Activated B cell treated with CpG ODN at 0.5 μM for 24 hours (primary cell): Measurements from ENCODE around the gene DHRSX. TPM values are rescaled to one million over a fixed set of nuclear protein-coding genes. Genes with fewer than 3 reads are reported as not detected.
"Not testable (repeated sequence)": the region's sequence is repeated elsewhere in the genome, so short reads cannot be mapped to it uniquely, and the experiment has no call there.

Source experiments
- ATAC-seq: fragments of 200-7000 bp; cut with Tn5 transposase; one replicate; pipeline ENCODE4 v1.10.0; 2021; ENCODE audit warnings: low read depth, mild to moderate bottlenecking, moderate library complexity
- CTCF ChIA-PET: fragments of 350-600 bp; sonication (Branson Sonifier 250); formaldehyde crosslinking; loops from one replicate; lab custom pipeline; 2021; ENCODE audit warnings: antibody characterized with exemption; lab: Charles Lee
- POLR2A ChIA-PET: fragments of 350-600 bp; sonication (Branson Sonifier 250); formaldehyde crosslinking; loops from one replicate; lab custom pipeline; 2021; ENCODE audit warnings: antibody characterized with exemption; lab: Charles Lee
- DNase-seq: peaks from one replicate; pipeline ENCODE4 v3.0.0; 2022
- H3K27ac Mint-ChIP-seq: one replicate; pipeline ENCODE4 v1.8.0; 2020; ENCODE audit warnings: mixed read lengths
- H3K27me3 Mint-ChIP-seq: one replicate; pipeline ENCODE4 v1.8.0; 2021; ENCODE audit warnings: mixed read lengths
- H3K36me3 Mint-ChIP-seq: one replicate; pipeline ENCODE4 v1.8.0; 2021; ENCODE audit warnings: low read depth, mixed read lengths
- H3K4me1 Mint-ChIP-seq: one replicate; pipeline ENCODE4 v1.8.0; 2021; ENCODE audit warnings: mixed read lengths
- H3K4me3 Mint-ChIP-seq: one replicate; pipeline ENCODE4 v1.8.0; 2020; ENCODE audit warnings: mild to moderate bottlenecking, mixed read lengths
- H3K9me3 Mint-ChIP-seq: one replicate; pipeline ENCODE4 v1.8.0; 2020; ENCODE audit warnings: mixed read lengths
- CTCF ChIP-seq: fragments of 200-600 bp; IDR thresholded peaks from one replicate; pipeline ENCODE4 v1.8.0; 2022; ENCODE audit warnings: antibody characterized with exemption, mild to moderate bottlenecking
- intact Hi-C: fragments of 100-400 bp; cut with micrococcal nuclease; formaldehyde crosslinking; loops from one replicate; pipeline ENCODE4 v1.15.1; 2024
- total RNA-seq: library from RNA; stranded (reverse); gene quantifications from 2 replicates; pipeline ENCODE4 v1.2.3, GENCODE V29; 2022

The DHRSX gene
- total RNA-seq, 1 donor from 2014 or later: 28.3 TPM

- intact Hi-C loops: no loop called here
- TF ChIP-seq CTCF: no peak
- ChIA-PET POLR2A (no interaction called here), CTCF (no interaction called here)
- Mint-ChIP-seq H3K36me3 (peaks cover 38% of the 10 kb centered on the region), H3K27me3 (no peaks in the 10 kb centered on the region), H3K4me3 (no peak overlapping the region), H3K27ac (no peak overlapping the region), H3K9me3 (peaks cover 8% of the 10 kb centered on the region), H3K4me1 (peaks cover 20% of the 10 kb centered on the region)
- no peak for DNase-seq
- ATAC-seq: no peak
Observed at GRCh38 chrX:2351999-2352995, 148.5 kb downstream of the DHRSX start.

- DNase-seq: no peak
- peaks cover 10% of the 10 kb centered on the region for H3K9me3 Mint-ChIP-seq
- ATAC-seq: no peak
- no peak overlapping the region for H3K4me3 Mint-ChIP-seq
- no peaks in the 10 kb centered on the region for H3K27me3 Mint-ChIP-seq
- H3K4me1 Mint-ChIP-seq: peaks cover 11% of the 10 kb centered on the region
- CTCF ChIA-PET: no interaction called here
- no peak overlapping the region for H3K27ac Mint-ChIP-seq
- H3K36me3 Mint-ChIP-seq: peaks cover 45% of the 10 kb centered on the region
- no peak for TF ChIP-seq CTCF
- intact Hi-C loops: no loop called here
- POLR2A ChIA-PET: no interaction called here
Observed at GRCh38 chrX:2351321-2351720, 149.5 kb downstream of the DHRSX start.

DNA sequence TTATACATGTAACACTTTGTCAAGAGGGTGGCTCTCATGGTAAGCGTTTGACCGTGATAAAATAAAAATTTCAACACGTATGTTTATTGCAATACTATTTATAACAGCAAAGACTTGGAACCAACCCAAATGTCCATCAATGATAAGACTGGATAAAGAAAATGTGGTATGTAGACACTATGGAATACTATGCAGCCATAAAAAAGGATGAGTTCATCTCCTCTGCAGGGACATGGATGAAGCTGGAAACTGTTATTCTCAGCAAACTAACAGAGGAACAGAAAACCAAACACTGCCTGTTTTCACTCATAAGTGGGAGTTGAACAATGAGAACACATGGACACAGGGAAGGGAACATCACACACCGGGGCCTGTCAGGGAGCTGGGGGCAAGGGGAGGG is 150.1 kb downstream of the DHRSX start:
- intact Hi-C loops, H3K4me3 Mint-ChIP-seq, H3K4me1 Mint-ChIP-seq, H3K27me3 Mint-ChIP-seq, H3K27ac Mint-ChIP-seq, ATAC-seq, CTCF ChIA-PET, POLR2A ChIA-PET, H3K9me3 Mint-ChIP-seq, DNase-seq: not testable (repeated sequence)
- H3K36me3 Mint-ChIP-seq: peaks cover 49% of the 10 kb centered on the region

GRCh38 chrX:2350036-2350435 is 150.7 kb downstream of the DHRSX start:
- H3K9me3 Mint-ChIP-seq, H3K4me3 Mint-ChIP-seq: not testable (repeated sequence)

DNA sequence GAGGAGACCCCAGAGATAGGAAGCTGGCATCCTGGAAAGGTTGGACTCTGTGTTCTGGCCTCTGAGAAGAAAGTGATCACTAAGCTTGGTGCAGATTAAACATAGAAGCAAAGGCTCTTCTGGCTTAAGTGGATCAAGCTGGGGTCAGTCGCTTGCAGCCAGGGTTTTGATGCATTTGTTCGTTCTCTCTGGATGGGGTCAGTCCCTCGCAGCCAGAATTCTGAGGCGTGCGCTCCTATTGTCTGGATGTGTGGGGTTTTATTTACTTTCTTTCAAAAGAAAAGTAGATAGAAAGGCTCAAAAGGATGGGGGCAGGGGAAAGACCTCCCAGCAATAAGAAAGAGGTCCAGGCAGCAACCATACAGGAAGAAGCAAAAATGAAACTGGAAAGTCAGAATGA is 152.6 kb downstream of the DHRSX start:
- DNase-seq: no peak
- Mint-ChIP-seq H3K9me3 (peaks cover 10% of the 10 kb centered on the region), H3K27me3 (no peaks in the 10 kb centered on the region), H3K36me3 (peaks cover 53% of the 10 kb centered on the region), H3K4me3 (no peak overlapping the region), H3K4me1 (peaks cover 3% of the 10 kb centered on the region), H3K27ac (no peak overlapping the region)
- no peak for ATAC-seq
- ChIA-PET POLR2A (no interaction called here), CTCF (no interaction called here)
- no peak for TF ChIP-seq CTCF
- intact Hi-C loops: no loop called here

More at GRCh38 chrX:2350036-2350435, 150.7 kb downstream of the DHRSX start:
- H3K27me3 Mint-ChIP-seq, DNase-seq, intact Hi-C loops, H3K4me1 Mint-ChIP-seq, ATAC-seq, POLR2A ChIA-PET, CTCF ChIA-PET, H3K27ac Mint-ChIP-seq: not testable (repeated sequence)
- peaks cover 53% of the 10 kb centered on the region for H3K36me3 Mint-ChIP-seq

DNA sequence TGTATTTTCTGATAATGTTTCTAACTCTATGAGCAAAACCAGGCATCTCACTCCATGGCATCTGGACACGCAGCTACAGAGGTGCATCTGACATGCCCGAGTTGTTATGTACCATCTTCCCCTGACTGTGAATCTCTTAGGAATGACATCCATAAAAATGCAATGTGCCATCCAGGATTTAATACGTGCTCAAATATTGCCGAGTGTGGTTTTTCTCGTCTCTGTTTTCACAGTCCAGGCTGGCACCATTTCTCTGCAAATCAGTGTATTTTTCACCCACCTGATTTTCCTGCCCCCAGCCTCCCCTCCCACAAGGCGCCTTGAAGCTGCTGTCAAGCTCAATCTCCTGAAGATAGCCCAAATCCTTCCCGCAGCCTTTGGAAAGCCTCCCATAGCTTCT is 154.6 kb downstream of the DHRSX start:
- Mint-ChIP-seq H3K36me3 (peaks cover 56% of the 10 kb centered on the region), H3K4me3 (no peak overlapping the region), H3K27me3 (no peaks in the 10 kb centered on the region), H3K9me3 (peaks cover 10% of the 10 kb centered on the region), H3K4me1 (peaks cover 3% of the 10 kb centered on the region), H3K27ac (no peak overlapping the region)
- TF ChIP-seq CTCF: no peak
- ChIA-PET CTCF (no interaction called here), POLR2A (no interaction called here)
- no peak for ATAC-seq
- intact Hi-C loops: no loop called here
- DNase-seq: no peak
